Frontal cortex (tissue), 4 donors: ENCODE results near the gene MN1. TPM values are rescaled to one million over a fixed set of nuclear protein-coding genes. Genes with fewer than 3 reads are reported as not detected.
"Not testable (repeated sequence)": the region's sequence is repeated elsewhere in the genome, so short reads cannot be mapped to it uniquely, and the experiment has no call there.

Source experiments
- DNase-seq, 2 donors: peaks; one replicate each; pipeline ENCODE4 v3.0.0; 2012; ENCODE audit warnings: low spot score in 2 of 2
- FAIRE-seq: peaks from 2 replicates; lab custom pipeline; 2012; peaks lifted over from hg19 to GRCh38; lab: Jason Lieb, UNC
- total RNA-seq: library from RNA; depleted of rRNA; stranded (reverse); fragments of >200 nt; gene quantifications from one replicate; pipeline ENCODE4 v1.2.3, GENCODE V29; 2014
- donor health status: control.
- donor health status: control.
- donor health status: control.

MN1 gene
- total RNA-seq, 1 donor from 2014 or later = 26.5 TPM

- DNase-seq (no peak), FAIRE-seq (no peak)
These were observed 52.8 kb downstream of the MN1 start for GRCh38 chr22:27748751-27749191.

DNA sequence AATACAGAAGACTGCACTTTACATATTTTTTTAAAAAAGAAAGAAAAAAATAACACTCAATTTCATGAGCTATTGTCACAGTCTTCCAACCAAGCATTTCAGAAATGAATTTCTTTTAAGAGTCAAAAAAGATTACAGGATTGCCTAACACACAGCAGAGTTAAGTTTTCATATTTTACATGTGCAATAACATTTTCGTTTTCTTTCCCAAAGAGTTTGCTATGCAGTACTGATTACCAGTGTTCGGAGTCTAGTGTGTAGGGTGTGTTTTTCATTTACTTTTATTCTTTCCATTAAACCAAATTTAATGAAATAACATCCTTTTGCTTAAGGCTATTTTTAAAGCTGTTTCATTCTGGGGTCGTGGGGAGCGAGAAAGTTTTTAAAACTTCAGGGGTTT, 53.2 kb downstream of the MN1 start:
- no peak for FAIRE-seq
- no peak for DNase-seq

- DNase-seq (no peak), FAIRE-seq (no peak)
These were observed 53.9 kb downstream of the MN1 start for GRCh38 chr22:27747396-27748221.

DNA sequence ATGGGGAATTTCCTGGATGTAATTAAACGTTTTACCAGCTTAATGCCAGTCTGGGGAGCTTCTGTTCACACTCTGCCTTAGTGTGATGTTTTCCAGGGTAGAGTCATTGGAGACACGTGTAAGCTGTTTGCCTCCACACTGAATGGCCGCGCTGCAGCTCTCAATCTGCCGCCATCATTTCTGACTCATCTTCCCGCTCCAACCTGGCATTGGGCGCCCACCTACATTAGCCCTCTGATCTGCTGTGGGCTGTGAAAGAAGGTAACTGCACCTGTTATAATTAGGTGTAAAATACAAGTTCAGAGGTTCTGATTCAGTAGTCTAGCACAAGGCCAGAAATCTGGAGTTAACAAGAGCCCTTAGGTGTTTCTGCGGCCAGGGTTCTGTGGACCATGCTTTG, 54.6 kb downstream of the MN1 start:
- FAIRE-seq (no peak), DNase-seq (no peak)

GRCh38 chr22:27745809-27746208, 55.7 kb downstream of the MN1 start:
- FAIRE-seq (no peak), DNase-seq (no peak)

GRCh38 chr22:27745154-27745553, 56.4 kb downstream of the MN1 start:
- no peak for DNase-seq
- FAIRE-seq = no peak

- DNase-seq, FAIRE-seq: not testable (repeated sequence)
These were observed 57.5 kb downstream of the MN1 start for GRCh38 chr22:27744078-27744477.

DNA sequence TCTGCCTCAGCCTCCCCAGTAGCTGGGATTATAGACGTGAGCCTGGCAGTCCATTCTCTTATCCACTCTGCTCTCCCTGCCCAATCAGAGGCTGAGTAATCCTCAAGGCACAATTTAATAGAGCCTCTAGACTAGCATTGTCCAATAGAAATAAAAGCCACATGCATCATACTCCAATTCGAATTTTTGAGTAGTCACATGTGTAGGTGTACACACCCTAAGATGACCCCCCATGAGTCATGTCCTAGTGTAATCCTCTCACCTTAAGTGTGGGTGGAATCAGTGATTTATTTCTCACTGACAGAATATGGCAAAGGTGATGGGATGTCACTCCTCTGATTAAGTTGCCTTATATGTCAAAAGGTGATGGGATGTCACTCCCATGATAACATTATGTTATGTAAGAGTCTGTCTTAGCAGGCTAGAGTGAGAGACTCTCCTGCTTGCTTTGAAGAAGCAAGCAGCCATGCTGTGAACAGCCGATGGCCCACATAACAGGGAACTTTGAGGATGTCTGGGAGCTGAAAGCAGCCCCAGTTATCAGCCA, 61.3 kb downstream of the MN1 start:
- DNase-seq (no peak), FAIRE-seq (no peak)

GRCh38 chr22:27737521-27737920, 64.0 kb downstream of the MN1 start:
- DNase-seq = no peak
- FAIRE-seq = no peak

DNA sequence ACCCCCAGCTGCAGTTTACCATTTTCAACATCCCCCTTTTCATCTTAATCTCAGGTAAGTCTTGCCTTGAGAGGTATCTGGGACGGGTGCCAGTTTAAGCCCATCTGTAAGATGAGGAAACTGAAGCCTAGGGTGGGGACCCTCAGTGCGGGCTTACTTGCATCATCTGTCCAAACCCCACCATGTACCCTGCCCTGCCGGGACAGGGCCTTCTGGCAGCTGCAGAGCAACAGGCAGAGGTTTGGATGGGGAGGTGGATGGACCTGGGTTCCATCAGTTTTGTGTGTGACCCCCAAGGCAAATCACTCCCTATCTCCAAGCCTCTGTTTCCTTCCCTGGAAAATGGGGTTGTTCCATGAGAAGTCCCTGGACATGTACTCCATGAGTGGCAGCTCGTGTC, 67.5 kb downstream of the MN1 start:
- DNase-seq (no peak), FAIRE-seq (no peak)

DNA sequence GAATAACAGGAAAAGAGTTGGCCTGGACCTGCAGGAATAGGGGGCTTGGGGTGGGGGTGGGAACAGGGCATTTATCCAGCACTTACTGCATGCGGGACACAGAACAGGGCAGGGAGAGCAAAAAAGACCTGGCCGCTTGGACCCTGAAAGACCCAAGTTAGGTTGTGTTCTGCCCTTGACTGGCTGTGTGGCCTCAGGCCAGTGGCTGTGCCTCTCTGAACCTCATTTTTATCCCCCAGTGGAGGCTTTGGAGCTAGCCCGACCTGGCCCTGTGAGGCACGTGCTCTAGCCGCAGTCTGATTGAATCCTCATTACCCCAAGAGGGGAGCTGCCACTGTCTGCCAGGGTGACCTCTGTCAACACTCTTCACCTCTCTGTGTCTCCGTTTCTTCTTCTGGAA, 68.7 kb downstream of the MN1 start:
- FAIRE-seq = no peak

GRCh38 chr22:27732391-27732790, 69.2 kb downstream of the MN1 start:
- no peak for FAIRE-seq
- no peak for DNase-seq

More for the DNA sequence above, 68.7 kb downstream of the MN1 start:
- DNase-seq = no peak

GRCh38 chr22:27731621-27732020, 69.9 kb downstream of the MN1 start:
- no peak for DNase-seq
- FAIRE-seq = no peak

- DNase-seq (no peak), FAIRE-seq (no peak)
These were observed 70.7 kb downstream of the MN1 start for GRCh38 chr22:27730641-27731433.

DNA sequence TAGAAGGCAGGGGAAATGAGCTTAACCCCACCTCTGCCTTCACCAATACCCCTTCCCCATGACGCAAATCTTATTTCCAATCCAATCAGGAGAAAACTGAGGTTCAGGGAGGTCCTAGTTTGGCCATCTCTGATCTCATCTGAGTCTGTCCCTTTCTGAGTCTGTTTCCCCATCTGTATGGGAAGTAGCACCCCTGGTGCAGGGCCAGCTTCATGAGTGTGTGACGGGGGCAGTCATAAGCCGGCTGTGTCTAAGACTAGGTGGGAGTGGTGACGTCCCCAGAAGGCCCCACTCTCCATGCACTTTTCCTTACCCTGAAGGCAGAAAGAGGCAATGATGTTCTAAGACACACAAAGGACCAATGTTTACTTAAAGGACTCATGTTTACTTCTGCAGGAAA, 72.3 kb downstream of the MN1 start:
- FAIRE-seq (no peak), DNase-seq (no peak)

GRCh38 chr22:27727673-27728451, 73.7 kb downstream of the MN1 start:
- DNase-seq (no peak), FAIRE-seq (no peak)

DNA sequence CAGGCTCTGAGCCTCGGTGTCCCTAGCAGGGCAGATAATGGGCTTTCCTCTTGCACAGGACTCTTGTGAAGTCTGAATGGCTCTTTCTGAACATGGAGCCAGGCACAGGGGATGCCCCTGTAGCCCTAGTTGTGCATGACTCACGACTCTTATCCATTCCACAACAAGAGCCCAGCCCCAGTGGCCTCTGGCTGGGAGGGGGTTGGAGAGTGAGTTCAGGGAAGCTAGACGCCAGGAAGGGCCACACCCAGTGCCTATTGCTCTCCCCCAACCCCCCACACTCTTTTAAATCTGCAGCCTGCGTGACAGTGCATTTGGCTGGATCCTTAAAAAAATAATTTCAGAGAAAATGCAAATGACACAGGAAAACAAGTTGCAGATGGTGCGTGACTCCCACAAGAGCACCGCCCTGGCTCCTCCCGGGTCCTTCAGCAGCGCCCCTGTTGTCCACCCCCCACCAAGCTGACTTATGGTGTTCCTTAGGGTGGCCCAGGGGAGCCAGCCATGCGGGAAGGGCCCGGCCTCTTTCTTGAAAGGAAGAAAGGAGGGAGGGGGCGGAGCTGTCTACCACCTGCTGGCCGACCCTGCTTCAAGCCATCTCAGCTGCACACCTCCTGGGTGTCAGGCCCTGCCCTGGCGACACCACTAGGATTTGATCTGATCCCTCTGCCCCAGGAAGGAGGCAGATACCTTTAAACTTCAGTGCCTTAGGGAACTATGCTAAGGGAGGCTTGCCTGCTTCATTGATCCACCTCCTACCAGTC, 74.7 kb downstream of the MN1 start:
- DNase-seq = no peak
- FAIRE-seq = no peak

- DNase-seq = no peak
- no peak for FAIRE-seq
These were observed 75.2 kb downstream of the MN1 start for GRCh38 chr22:27726331-27726685.

DNA sequence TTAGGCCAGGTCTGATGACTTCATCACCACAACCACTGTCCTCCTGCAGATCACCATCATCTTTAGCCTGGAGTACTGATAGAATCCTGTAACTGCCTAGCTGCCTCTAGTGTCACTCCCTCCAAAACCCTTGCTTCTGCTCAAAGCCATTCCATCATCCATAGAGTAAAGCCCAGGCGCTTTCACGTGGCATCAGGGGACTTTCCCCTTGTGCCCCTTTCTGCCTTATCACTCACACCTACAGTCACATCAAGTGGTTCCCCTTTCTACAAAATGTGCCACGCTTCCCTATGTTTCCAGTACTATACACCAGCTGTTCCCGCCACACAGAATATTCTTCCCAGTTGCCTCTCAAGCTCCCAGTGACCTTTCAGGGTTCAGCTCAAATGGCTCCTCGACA, 75.9 kb downstream of the MN1 start:
- FAIRE-seq = no peak
- DNase-seq = no peak

GRCh38 chr22:27724709-27725108, 76.8 kb downstream of the MN1 start:
- no peak for FAIRE-seq
- no peak for DNase-seq
